Suppressor macrophage treated with lipopolysaccharide for 1 hour (primary cell): ENCODE measurements around the gene AMER2.
A peak's percentile ranks its signal among the peaks of the same experiment; 100 is the strongest.

Experiments
- DNase-seq, 3 donors: peaks; one replicate each; pipeline ENCODE4 v3.0.0-alpha.2; 2020 to 2022

Gene AMER2, protein sequence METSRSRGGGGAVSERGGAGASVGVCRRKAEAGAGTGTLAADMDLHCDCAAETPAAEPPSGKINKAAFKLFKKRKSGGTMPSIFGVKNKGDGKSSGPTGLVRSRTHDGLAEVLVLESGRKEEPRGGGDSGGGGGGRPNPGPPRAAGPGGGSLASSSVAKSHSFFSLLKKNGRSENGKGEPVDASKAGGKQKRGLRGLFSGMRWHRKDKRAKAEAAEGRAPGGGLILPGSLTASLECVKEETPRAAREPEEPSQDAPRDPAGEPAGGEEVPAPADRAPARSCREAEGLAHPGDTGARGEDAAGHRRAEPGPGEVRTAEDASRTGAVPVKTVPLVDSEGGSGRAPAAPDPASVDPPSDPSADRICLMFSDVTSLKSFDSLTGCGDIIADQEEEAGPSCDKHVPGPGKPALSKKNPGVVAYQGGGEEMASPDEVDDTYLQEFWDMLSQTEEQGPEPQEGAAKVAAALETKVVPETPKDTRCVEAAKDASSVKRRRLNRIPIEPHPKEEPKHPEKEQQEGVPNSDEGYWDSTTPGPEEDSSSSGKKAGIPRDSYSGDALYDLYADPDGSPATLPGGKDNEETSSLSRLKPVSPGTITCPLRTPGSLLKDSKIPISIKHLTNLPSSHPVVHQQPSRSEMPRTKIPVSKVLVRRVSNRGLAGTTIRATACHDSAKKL

DNA sequence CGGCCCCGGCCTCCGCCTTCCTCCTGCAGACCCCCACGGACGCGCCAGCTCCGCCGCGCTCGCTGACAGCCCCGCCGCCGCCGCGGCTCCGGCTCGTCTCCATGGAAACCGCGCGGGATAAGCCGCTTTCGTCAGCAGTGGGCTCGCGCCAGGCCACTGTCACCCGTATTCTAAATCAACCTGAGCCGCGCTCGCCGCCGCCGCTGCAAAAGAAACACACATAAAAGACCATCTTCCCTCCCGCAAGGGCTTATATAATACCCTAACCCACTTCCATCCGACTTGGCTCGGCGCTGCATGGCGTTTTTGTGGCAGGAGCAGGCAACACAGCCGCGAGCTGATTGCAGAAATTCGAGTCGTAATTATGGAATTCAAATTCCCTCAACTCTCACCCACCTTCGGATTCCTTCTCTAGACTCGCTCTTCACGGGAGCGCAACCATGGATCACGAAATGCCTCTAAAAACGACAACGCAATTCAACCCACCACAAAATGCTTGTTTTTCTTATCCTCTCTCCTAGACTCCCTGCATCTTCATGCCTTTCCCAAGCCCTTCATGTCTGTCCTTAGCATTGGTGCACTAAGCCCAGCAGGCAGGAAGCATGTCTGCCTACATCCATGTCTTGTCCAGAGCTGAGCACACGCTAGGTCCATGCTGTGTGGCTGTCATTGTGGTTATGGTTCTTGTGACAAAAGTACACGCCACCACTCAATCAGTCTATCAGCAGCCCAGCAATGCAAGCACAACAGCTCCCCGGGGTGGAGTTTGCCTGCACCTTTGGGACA, at the start of gene AMER2:
AMER2 (minus strand) TSS at position 772 of the 786 bp plus-strand sequence; CDS start at position 103, 669 bp downstream.
- peak in 1 of 3 donors; percentile 25 for DNase-seq

DNA sequence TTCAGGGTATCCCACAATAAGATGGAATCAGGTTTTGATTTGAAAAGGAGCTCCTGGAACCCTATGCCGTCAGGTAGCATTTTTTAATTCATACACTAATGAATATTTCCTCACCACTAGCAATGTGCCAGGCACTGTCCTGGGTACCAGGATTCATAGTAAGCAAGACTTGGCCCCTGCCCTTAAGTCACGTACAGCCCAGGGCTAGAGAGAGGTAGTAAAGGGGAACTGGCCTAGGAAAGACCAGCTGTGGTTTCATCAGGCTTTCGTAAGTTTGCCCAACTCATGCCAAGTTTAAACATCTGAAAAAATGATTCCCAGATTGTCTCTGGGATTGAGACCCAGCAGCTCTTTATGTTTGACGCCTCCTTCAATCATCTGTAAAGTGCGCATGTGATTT, 45.9 kb upstream of the AMER2 start:
- peak; percentile 30 to 52 (median 37) for DNase-seq

DNA sequence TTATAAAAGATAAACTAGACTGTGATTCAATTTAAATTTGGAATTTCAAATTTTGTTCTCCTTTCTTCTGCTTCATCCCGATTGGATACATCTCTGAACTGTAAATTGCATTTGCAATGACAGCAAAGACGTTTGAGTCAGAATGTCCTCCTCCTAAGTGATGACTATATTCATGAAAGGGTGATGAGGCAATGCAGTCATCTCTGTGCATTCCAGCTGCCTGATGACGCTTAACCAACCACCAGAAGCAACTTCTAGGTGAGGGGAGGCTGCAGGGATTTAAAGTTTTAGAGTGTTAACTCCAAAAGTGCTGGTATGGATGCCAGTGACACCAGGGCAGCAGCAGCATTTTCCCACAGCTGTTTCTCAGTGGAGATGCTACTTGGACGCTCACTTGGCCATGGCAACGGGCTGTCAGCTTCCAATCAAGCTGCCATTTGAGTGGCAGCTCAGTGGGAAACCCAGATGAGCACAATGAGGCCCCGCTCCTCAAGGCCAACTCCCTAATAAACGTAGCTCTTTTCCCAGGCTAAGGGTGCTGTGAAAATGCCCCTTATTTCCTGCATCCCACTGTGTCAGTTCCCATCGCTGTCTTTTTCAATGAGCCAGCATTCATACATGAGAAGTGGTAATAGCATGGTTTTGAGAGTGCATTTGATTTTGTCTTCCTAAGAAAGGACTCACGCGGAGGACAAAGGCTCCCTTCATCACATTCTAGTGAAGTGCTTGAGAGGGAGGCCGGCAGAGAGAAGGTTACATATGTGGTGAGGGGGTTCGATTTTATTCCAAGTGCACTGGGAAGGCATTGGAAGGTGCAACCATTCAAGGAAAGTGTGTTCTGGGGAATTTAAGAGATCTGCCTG, 45.2 kb upstream of the AMER2 start:
- peak; percentile 38 to 65 (median 52) for DNase-seq

DNA sequence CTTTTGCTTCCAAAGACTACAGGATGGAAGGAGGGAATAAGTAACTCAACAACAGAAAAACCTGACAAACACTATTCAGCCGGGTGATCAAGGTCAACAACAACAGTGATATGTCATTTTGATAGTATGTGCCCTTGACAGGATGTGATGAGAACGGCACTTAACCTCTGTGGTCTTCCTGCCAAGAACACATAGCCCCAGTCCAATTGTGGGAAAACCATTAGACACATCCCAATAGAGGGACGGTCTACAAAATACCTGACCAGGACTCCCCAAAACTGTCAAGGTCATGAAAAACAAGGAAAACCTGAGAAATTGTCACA, 43.1 kb upstream of the AMER2 start:
- DNase-seq: no peak

DNA sequence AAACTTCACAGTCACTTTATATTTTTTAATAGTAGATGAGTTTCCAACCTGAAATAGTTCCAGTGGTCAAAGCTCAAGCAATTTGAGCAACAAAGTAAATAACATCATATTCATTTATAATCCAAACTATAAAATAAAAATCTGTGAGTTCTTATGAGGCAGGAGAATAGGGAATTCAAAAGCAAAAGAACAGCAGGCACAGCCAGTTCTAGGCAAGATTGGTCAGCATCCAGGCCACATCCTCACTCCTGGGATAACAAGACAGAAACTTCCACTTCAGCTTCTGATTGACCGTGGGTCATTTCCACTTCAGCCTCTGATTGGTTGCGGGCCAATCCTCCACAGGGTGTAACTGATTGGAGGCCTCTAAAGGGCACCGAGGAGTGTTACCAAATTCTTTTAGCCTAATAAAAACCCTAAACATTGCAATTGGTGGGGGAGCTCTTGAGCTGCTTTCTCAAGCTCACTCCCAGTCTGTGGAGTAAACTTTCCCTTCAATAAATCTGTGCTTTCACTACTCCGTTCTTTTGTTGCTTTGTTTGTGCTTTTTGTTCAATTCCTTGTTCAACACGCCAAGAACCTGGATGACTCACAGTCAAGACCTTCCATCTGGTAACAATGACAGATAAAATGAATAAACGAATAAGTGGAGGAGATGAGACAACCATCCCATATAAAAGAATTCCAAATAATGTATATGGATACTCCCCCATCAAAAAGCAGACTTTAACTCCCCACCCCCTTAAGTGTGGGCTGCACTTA, 42.6 kb upstream of the AMER2 start:
- no peak for DNase-seq

DNA sequence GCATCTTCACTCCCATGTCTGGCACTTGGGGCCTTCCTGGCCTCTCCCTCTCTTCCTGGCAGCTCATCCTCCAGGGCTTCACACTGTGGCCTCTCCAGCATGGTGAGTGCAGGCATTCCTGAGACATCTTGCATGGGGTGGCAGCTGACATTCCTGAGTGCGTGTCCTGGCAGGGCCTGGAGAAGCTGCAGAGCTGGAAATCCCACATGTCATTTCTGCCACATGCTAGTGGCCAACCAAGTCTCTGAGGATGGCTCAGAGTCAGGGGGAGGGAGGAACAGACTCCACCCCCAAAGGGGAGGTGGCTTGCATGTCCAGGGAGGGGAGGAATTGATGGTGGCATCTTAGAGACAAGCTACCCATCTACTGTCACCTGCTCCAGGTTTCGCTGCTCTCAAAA, 41.6 kb upstream of the AMER2 start:
- DNase-seq: no peak

DNA sequence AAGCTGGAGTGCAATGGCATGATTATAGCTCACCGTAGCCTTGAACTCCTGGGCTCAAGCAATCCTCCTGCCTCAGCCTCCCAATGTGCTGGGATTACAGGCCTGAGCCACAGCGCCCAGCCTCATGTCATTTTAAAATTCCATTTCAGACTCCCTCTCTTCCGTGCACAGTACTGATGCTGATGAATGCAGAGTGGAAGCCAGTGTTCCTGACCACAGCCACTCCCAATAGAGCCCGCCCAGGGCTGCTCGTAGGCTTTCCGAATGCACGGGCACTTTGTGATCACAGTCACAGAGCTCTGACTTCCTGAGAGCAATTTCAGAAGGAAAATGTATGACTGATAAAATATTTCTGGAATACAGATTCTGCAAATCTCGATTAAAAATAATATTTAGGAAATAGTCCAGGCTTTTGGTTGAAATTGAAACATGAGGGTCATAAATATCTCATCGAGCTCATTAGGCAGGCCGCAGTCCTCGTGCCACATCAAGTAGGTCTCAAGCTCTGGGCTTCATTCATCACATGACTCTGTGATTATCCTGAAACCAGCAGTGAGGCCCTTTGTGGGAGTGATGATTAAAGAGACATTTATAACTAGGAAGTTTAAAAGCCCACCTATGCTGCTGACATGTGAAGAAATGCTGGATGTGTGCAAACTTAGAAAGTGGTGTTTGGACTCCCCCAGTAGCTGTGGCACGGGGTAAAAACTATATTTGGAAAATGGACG, 38.9 kb upstream of the AMER2 start:
- DNase-seq: no peak

DNA sequence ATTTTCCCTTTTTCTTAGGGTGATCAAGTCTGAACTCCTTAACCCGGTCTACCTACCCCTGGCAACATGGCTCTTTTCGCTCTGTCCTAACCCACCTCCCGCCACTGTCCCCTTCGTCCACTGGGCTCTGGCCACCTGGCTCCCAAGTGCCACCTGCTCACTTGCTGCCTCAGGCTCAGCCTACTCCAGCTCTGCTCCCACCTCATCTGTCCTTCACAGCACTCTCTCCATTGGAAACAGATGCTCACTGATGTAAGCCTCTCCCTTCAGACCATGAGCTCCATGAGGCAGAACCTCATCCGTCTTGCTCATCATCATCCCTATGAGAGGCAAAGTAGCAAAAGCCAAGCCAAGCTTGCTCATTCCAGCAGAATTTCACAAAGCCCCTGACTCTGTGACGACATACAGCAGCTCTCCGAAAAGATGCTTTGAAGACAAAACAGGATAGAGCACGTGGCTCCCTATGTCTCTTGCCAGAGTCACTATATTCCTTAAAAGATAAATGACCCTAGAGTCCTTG, 35.3 kb upstream of the AMER2 start:
- DNase-seq: no peak

DNA sequence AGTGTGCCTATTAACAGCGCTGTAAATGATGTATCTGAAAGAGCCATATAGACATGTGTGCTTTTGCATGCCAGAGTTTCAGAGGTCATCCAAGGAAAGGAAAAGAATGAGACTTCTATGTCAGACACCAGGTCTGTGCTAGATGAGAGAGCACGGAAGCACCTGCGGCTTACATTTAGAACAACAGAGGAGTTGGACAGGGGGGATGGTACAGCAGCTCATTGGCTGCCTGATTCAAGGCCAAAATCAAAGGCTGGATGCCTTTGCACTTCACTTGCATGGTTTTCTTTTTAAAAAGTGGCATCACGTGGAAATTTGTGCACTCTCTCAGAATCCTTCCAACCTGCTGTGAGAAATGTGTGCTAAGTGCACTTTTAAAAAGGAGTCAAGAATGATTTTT, 32.8 kb upstream of the AMER2 start:
- no peak for DNase-seq

DNA sequence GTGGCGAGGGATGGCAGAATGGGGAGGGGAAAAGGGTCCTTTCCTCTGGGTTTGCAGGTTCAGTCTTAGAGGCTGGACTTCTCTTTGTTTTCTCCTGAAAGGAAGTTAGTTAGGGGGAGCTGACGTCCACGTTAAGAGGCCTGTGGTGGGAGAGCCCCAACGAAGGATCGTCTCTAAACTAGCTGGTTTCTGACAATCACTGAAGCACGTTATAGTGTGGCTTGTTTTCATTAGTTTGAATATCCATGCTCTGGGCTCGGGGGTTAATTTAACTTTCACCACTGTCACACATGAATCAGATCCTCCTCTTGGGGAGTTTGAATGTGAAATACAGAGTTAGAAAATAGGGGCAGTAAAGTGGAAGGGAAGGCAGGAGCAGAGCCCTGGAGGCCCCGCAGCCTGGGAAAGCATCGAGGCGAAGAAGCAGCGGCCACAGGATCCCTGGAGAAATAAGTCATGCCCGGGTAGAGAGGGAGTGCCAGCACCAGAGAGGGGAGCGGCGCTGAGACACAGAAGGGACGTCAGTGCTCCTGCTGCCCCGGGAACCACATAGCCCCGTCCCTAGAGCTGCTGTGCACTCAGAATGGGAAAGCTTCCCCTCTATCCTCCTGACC, 31.1 kb upstream of the AMER2 start:
- no peak for DNase-seq

DNA sequence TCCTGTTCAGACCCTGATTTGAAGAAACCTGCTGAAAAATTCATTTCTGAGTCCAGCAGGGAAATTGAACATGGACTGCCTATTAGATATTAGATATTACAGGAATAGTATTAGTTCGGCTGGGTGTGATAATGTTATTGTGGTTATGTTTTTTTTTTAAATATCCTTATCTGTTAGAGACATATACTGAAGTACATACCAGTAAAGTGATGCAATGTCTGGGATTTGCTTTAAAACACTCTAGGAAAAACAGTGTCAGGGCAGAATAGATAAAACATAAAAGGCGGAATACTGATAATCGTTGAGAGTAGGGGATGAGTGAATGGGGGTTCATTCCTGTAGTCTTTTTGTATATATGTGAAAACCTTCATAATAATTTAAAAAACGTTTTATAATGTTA, 28.7 kb upstream of the AMER2 start:
- no peak for DNase-seq

DNA sequence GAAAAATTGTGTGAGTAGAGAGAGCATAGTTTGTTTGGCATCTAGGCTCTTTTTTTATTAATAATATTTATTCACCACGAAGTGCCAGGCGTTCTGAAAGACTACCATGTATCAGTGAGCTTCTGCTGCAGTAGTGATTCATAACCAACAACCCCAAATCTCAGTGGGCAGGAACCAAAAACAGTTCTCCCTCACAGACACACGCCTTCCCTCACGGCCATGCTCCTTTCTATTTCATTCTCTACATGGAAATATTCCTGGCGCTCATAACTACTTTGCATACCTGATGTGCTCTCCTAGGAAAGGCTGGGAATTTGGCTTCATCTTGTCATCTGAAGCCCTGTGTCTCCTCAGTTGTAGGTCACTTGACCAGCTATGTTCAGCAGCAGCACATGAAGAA, 26.6 kb upstream of the AMER2 start:
- no peak for DNase-seq

DNA sequence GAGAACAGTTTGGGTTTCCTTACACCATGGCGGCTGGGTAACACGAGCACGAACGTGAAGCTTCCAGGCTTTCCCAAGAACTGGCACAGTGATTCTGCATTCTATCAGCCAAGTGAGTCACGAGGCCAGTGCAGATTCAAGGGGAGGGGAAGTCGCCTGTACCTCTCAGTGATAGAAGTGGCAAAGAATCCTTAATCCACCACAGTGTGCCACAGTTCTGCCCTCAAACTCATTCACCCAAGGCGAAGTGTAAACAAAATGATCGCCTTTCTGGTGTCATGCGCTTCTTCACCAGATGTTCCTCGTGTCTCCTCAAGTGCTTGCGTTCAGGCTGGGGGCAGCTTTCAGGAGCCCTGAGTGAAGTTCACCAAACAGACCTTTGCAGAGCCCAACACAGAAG, 24.9 kb upstream of the AMER2 start:
- DNase-seq: no peak

DNA sequence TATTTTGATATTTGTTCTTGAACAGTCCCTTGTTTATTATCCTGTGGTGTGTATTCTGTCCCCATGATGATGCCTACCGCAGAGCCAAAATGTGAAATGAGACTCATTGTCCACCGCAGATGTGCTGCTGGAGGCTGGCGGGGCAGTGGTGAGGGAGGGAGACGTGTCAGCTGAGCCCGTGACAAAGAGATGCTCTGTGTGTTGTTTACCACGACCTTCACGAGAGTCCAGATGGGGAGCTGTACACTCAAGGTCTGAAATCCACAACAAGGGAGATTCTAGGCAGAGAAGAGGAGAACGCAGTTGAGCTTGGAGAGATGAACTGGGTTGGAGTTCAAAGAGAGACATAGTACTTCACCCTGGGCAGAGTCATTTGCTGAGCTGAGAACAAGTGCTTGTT, 20.8 kb upstream of the AMER2 start:
- no peak for DNase-seq

DNA sequence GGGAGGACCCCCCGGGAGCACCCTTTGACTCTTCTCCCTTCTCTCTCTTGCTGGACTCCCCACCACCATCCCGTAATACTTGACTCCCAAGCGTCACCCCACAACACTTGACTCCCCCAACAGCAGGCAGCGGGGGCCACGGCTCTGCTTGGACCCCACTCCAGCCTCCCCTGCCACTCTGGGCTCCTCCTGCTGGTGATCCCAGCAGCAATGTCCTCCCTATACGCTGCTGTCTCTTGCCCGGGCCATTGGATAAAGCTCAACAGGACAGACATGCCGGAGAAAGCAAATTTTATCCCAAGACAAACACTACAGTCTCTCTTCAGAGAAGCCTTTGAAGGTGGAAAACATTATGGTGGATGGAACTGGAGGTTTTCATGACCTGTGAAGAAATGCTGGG, 20.4 kb upstream of the AMER2 start:
- no peak for DNase-seq

DNA sequence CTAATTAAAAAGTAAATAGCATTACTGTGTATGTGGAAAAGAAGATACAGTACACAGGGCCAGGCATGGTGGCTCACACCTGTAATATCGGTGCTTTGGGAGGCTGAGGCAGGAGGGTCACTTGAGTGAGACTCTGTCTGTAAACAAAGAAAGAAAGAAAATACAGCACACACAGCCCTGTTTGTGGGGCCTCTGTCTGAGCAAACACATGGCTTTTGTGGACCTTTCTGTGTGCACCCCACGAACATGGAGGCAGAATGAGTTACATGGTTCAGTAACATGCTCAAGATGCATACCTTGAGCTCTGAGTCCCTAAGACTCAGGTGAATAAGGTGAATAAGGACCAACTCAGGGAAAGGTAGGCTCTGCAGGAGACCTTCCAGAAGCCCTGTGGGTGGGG, 20.0 kb upstream of the AMER2 start:
- DNase-seq: no peak

DNA sequence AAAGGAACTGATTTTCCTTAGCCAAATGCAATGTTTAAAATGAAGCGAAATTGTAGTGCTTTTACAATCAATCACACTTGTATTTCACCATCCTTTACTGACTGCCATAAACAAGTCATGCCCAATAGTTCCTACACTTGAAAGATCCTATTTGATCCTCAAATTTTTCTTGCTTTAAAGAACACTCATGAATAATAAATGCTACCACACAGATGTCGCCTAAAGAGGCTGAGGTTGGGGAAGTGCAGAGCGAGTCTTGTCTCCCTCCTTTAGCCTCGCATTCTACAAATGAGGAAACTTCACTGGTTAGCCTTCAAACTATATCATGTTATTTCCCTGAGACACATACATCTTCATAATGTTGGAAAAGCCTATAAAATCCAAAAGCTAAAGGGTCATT, 18.7 kb upstream of the AMER2 start:
- no peak for DNase-seq

DNA sequence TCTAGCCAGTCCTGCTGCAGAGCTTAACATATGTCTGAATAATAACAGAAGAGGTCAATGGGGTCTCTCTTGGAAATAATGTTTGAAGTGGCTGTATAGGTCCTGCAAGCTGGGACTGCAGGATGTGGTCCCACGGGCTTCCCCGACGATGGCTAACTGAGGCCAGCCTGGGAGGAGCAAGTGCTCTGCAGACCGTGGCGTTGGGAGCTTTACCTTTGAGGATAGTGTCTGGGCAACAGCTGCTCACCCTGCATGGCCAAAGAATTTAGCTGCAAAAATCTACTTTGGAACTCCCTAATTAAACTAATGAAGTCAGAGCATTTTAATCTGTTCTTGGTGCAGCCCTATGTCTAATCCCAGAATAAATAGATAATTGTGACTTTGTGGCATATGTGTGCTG, 18.2 kb upstream of the AMER2 start:
- DNase-seq: no peak

DNA sequence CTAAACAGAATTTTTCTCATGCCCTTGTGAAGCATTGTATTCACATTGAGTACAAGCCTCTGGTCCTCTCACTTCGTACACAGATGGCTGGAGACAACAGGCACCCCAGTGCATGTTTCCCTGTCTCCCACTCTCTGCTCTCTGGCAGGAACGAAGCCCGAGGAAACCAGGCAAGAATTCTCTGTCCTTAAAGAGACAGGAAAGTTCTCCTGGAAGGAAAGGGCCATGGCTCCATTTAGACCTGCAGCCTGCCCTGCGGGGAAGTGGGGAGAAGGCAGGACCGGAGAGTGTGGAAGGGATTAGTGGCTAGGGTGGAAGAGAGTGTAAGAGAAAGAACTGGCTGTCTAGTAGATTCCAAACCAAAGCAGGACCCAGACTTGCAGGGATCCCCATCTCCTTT, 15.5 kb upstream of the AMER2 start:
- no peak for DNase-seq

DNA sequence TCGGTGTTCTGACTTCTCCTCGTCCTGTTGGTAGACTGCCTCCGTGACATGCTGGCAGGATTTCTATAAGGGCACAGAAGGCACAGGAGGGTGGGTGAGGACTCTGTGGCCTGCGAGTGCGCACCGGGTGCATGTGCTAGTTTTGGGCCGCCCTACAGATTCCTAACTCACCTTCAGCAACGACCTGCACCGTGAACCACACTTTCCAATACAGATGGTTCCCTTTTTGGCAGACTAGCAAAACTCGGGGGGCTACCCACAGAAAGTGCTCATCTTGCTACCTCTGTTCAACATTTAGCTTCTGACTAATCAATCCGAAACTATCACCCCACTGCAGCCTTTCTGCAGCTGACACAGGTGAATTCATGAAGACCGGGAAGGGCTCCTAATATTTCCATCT, 14.1 kb upstream of the AMER2 start:
- DNase-seq: no peak

DNA sequence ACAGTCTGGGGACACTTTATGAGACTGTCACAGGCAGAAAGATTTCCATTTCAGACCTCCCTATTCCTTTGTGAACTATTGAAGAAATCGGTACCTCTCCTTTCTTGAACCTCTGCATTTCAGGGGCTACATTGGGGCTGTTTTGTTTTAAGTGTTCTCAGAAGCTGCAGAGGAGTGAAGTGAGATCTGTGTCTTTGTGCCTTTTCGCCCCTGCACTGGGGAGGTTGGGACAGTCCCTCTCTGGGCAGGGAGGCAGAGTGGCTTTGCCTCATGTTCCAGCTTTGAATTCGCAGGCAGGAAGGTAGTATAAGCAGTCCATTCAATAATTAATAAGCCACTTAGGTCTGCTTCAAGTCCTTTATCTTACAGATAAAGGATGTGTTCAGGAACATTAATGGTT, 9.5 kb upstream of the AMER2 start:
- no peak for DNase-seq
